ENCODE measurements around the gene PARP15. TPM values are rescaled to one million over a fixed set of nuclear protein-coding genes. Genes with fewer than 3 reads are reported as not detected.

PARP15 gene
- total and polyA plus RNA-seq, 2 of the 4 experiments (the other 2 are of a cell fraction): 0.10 TPM; not detected in 1

GRCh38 chr3:122671553-122671952, 94.1 kb downstream of the PARP15 start (continued):
- no peak for TF ChIP-seq MAZ (IDR thresholded peaks at IDR 0.05; ENCODE audit: borderline replicate concordance, low read depth, low read length)
- TF ChIP-seq CEBPB (IDR thresholded peaks at IDR 0.05; ENCODE audit: low read depth, low read length): no peak
- no peak for TF ChIP-seq RFX5 (IDR thresholded peaks at IDR 0.05; ENCODE audit: low read depth, low read length)
- TF ChIP-seq MXI1 (IDR thresholded peaks at IDR 0.05; ENCODE audit: borderline replicate concordance, low read depth, low read length): no peak
- TF ChIP-seq RAD21 (IDR thresholded peaks at IDR 0.05; ENCODE audit: low read length): no peak

GRCh38 chr3:122674339-122674738, 96.9 kb downstream of the PARP15 start:
- no peaks in the 10 kb centered on the region for H3K79me1 ChIP-seq (ENCODE audit: low read depth in 1 of 2, low read length in 2 of 2)
- ChIA-PET POLR2A (ENCODE audit: unreplicated experiment) (no interaction called here), CTCF (no interaction called here)
- H3K27ac ChIP-seq (ENCODE audit: insufficient read depth, low read length): no peak overlapping the region
- no peak overlapping the region for H3K9ac ChIP-seq (ENCODE audit: low read depth, low read length)
- no peaks in the 10 kb centered on the region for H3K9me1 ChIP-seq (ENCODE audit: insufficient read depth, low read length)
- no peak overlapping the region for H3K4me2 ChIP-seq (ENCODE audit: low read depth, low read length)
- in situ Hi-C loops (cut with MboI; ENCODE audit: low sequenced_read_pairs): loop anchor here (10.0 kb wide), 1 partner anchor 280 kb away; no protein-coding TSS in a partner anchor
- H3K4me3 ChIP-seq (ENCODE audit: insufficient read depth, low read depth, low read length): no peak overlapping the region
- H2BK15ac ChIP-seq (ENCODE audit: low read depth, low read length): no peak overlapping the region
- no peak overlapping the region for H4K91ac ChIP-seq (ENCODE audit: insufficient read depth, low read depth, low read length)
- no peak overlapping the region for H4K8ac ChIP-seq (ENCODE audit: low read depth in 2 of 2, low read length in 2 of 2)
- H2BK5ac ChIP-seq (ENCODE audit: low read depth, low read length, poor library complexity, severe bottlenecking): no peak overlapping the region
- intact Hi-C loops (cut with micrococcal nuclease): no loop called here
- H3K27me3 ChIP-seq (ENCODE audit: control insufficient read depth, insufficient read depth, low read length): no peaks in the 10 kb centered on the region
- H3K18ac ChIP-seq (ENCODE audit: low read depth, low read length): no peak overlapping the region
- DNase-seq: no peak
- H4K20me1 ChIP-seq (ENCODE audit: insufficient read depth, low read length): no peaks in the 10 kb centered on the region
- H2AK5ac ChIP-seq (ENCODE audit: low read depth, low read length): no peak overlapping the region
- dilution Hi-C loops (cut with HindIII; ENCODE audit: low sequenced_read_pairs, unreplicated experiment): no loop called here
- no peak overlapping the region for H3K14ac ChIP-seq (replicated peaks; ENCODE audit: low read depth, low read length)
- no peak overlapping the region for H2AFZ ChIP-seq (replicated peaks; ENCODE audit: low read length, poor library complexity)
- H3K4ac ChIP-seq (ENCODE audit: low read depth, low read length): no peak overlapping the region
- H2AK9ac ChIP-seq (replicated peaks; ENCODE audit: low read depth, low read length, poor library complexity): no peak overlapping the region
- ATAC-seq (ENCODE audit: low read depth): no peak
- no TSS peak for BruUV-seq (replicated peaks)
- H3K36me3 ChIP-seq (ENCODE audit: control insufficient read depth, insufficient read depth, low read length): no peaks in the 10 kb centered on the region
- peaks cover 3% of the 10 kb centered on the region for H3K4me1 ChIP-seq (ENCODE audit: control insufficient read depth, insufficient read depth, low read length)
- no peak overlapping the region for H3K56ac ChIP-seq (ENCODE audit: extremely low read depth, insufficient read depth, low read length)
- WGBS, 2 experiments (ENCODE audit: extremely low coverage in 2 of 2, insufficient read length in 1 of 2): no CpG with 5 or more reads among the region's 3 CpGs
- no peaks in the 10 kb centered on the region for H3K9me3 ChIP-seq (ENCODE audit: control insufficient read depth, insufficient read depth, low read length)
- no peak overlapping the region for H2BK120ac ChIP-seq (ENCODE audit: low read depth, low read length)
- H2BK20ac ChIP-seq (ENCODE audit: low read depth, low read length): no peak overlapping the region
- H3K23ac ChIP-seq (ENCODE audit: low read depth, low read length): no peak overlapping the region
- H4K5ac ChIP-seq (ENCODE audit: low read depth, low read length): no peak overlapping the region
- TF ChIP-seq POLR2A (IDR thresholded peaks at IDR 0.05; ENCODE audit: low read depth, low read length): no peak
- no peak for TF ChIP-seq RFX5 (IDR thresholded peaks at IDR 0.05; ENCODE audit: low read depth, low read length)
- TF ChIP-seq CTCF (conservative IDR thresholded peaks at IDR 0.05; ENCODE audit: low read depth, low read length): no peak
- TF ChIP-seq CEBPB (IDR thresholded peaks at IDR 0.05; ENCODE audit: low read depth, low read length): no peak
- TF ChIP-seq MAFK (IDR thresholded peaks at IDR 0.05; ENCODE audit: low read depth, low read length): no peak
- TF ChIP-seq RCOR1 (IDR thresholded peaks at IDR 0.05; ENCODE audit: insufficient replicate concordance, low read length): no peak
- TF ChIP-seq NFE2L2 (IDR thresholded peaks at IDR 0.05; ENCODE audit: low read depth, low read length): no peak
- no peak for TF ChIP-seq BHLHE40 (IDR thresholded peaks at IDR 0.05; ENCODE audit: low read depth, low read length)
- TF ChIP-seq ELK1 (IDR thresholded peaks at IDR 0.05; ENCODE audit: borderline replicate concordance, low read depth, low read length): no peak
- TF ChIP-seq CHD1 (IDR thresholded peaks at IDR 0.05; ENCODE audit: low read depth, low read length): no peak
- TF ChIP-seq, protein P1, sequence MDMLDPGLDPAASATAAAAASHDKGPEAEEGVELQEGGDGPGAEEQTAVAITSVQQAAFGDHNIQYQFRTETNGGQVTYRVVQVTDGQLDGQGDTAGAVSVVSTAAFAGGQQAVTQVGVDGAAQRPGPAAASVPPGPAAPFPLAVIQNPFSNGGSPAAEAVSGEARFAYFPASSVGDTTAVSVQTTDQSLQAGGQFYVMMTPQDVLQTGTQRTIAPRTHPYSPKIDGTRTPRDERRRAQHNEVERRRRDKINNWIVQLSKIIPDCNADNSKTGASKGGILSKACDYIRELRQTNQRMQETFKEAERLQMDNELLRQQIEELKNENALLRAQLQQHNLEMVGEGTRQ (IDR thresholded peaks at IDR 0.05; ENCODE audit: low read depth, low read length): no peak
- TF ChIP-seq MAZ (IDR thresholded peaks at IDR 0.05; ENCODE audit: borderline replicate concordance, low read depth, low read length): no peak
- no peak for TF ChIP-seq MXI1 (IDR thresholded peaks at IDR 0.05; ENCODE audit: borderline replicate concordance, low read depth, low read length)
